ENCODE measurements around the gene UBE3B. TPM values are rescaled to one million over a fixed set of nuclear protein-coding genes. Genes with fewer than 3 reads are reported as not detected.

The UBE3B gene
- total RNA-seq, 1 experiment from 2014 or later, result 48.6 TPM

GRCh38 chr12:109510196-109510595 is 32.8 kb downstream of the UBE3B start:
- DNase-seq, result no peak
- Mint-ChIP-seq H3K4me3 (ENCODE audit: low read depth, unreplicated experiment) (no peak overlapping the region), H3K36me3 (ENCODE audit: insufficient read depth, unreplicated experiment) (peaks cover 14% of the 10 kb centered on the region), H3K4me1 (ENCODE audit: low read depth, unreplicated experiment) (no peaks in the 10 kb centered on the region), H3K9me3 (ENCODE audit: low read depth, unreplicated experiment) (no peaks in the 10 kb centered on the region), H3K27me3 (ENCODE audit: unreplicated experiment) (no peaks in the 10 kb centered on the region), H3K27ac (ENCODE audit: unreplicated experiment) (no peak overlapping the region)
- intact Hi-C loops (cut with micrococcal nuclease; ENCODE audit: unreplicated experiment), result no loop called here
- CTCF ChIA-PET, result interaction anchor here (1.5 kb wide), 1 partner anchor 19 kb away, joined by 3 read pairs; no protein-coding TSS in a partner anchor
- TF ChIP-seq CTCF (IDR thresholded peaks at IDR 0.05; ENCODE audit: unreplicated experiment), result no peak
- BruUV-seq (replicated peaks), result no TSS peak

- Mint-ChIP-seq H3K4me3 (ENCODE audit: low read depth, unreplicated experiment) (no peak overlapping the region), H3K36me3 (ENCODE audit: insufficient read depth, unreplicated experiment) (peaks cover 23% of the 10 kb centered on the region), H3K27me3 (ENCODE audit: unreplicated experiment) (no peaks in the 10 kb centered on the region), H3K27ac (ENCODE audit: unreplicated experiment) (no peak overlapping the region), H3K4me1 (ENCODE audit: low read depth, unreplicated experiment) (no peaks in the 10 kb centered on the region), H3K9me3 (ENCODE audit: low read depth, unreplicated experiment) (no peaks in the 10 kb centered on the region)
- intact Hi-C loops (cut with micrococcal nuclease; ENCODE audit: unreplicated experiment), result no loop called here
- no peak for TF ChIP-seq CTCF (IDR thresholded peaks at IDR 0.05; ENCODE audit: unreplicated experiment)
- no TSS peak for BruUV-seq (replicated peaks)
- CTCF ChIA-PET, result no interaction called here
- DNase-seq, result no peak
These were observed 35.2 kb downstream of the UBE3B start for GRCh38 chr12:109512608-109513007.

- intact Hi-C loops (cut with micrococcal nuclease; ENCODE audit: unreplicated experiment), result no loop called here
- BruUV-seq (replicated peaks), result no TSS peak
- CTCF ChIA-PET, result interaction anchor here (0.6 kb wide), 1 partner anchor 907 kb away, joined by 6 read pairs; no protein-coding TSS in a partner anchor
- Mint-ChIP-seq H3K36me3 (ENCODE audit: insufficient read depth, unreplicated experiment) (peaks cover 23% of the 10 kb centered on the region), H3K27ac (ENCODE audit: unreplicated experiment) (no peak overlapping the region), H3K4me3 (ENCODE audit: low read depth, unreplicated experiment) (no peak overlapping the region), H3K4me1 (ENCODE audit: low read depth, unreplicated experiment) (no peaks in the 10 kb centered on the region), H3K27me3 (ENCODE audit: unreplicated experiment) (no peaks in the 10 kb centered on the region), H3K9me3 (ENCODE audit: low read depth, unreplicated experiment) (no peaks in the 10 kb centered on the region)
- DNase-seq, result no peak
- no peak for TF ChIP-seq CTCF (IDR thresholded peaks at IDR 0.05; ENCODE audit: unreplicated experiment)
These were observed 35.6 kb downstream of the UBE3B start for GRCh38 chr12:109513051-109513450.

- intact Hi-C loops (cut with micrococcal nuclease; ENCODE audit: unreplicated experiment), result no loop called here
- H3K27me3 Mint-ChIP-seq (ENCODE audit: unreplicated experiment), result no peaks in the 10 kb centered on the region
- peaks cover 30% of the 10 kb centered on the region for H3K36me3 Mint-ChIP-seq (ENCODE audit: insufficient read depth, unreplicated experiment)
- no peak overlapping the region for H3K27ac Mint-ChIP-seq (ENCODE audit: unreplicated experiment)
- CTCF ChIA-PET, result no interaction called here
- no TSS peak for BruUV-seq (replicated peaks)
- no peak for DNase-seq
- H3K9me3 Mint-ChIP-seq (ENCODE audit: low read depth, unreplicated experiment), result no peaks in the 10 kb centered on the region
- no peak overlapping the region for H3K4me3 Mint-ChIP-seq (ENCODE audit: low read depth, unreplicated experiment)
- no peaks in the 10 kb centered on the region for H3K4me1 Mint-ChIP-seq (ENCODE audit: low read depth, unreplicated experiment)
- TF ChIP-seq CTCF (IDR thresholded peaks at IDR 0.05; ENCODE audit: unreplicated experiment), result no peak
These were observed 36.5 kb downstream of the UBE3B start for GRCh38 chr12:109513977-109514376.

Data from Calu3 (cell line).